Measurements from ENCODE around the gene CCNQ. TPM values are rescaled to one million over a fixed set of nuclear protein-coding genes. Genes with fewer than 3 reads are reported as not detected.

CCNQ gene
- total and polyA plus RNA-seq, 2 of the 8 experiments (the other 6 are each of a cell fraction or from before 2014, with no cell fraction given): 16.6 to 32.1 TPM

DNA sequence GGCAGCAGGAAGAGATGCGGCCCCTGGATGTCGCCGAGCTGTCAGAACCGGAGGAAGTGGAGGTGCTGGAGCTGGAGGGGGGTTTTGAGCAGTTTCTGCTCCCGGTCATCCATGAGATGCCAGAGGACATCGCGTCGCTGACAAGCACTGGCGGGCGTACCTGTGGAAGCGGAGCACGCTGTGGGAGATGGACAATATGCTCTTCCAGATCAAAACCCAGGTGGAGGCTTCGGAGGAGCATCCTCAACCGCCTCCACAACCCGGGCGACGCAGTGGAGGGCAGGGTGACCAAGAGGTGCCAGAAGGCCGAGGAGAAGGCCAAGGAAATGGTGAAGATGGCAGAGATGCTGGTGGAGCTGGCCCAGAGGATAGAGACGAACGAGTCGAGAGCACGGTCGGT, 7.6 kb upstream of the CCNQ start:
- TF ChIP-seq SAP30 (IDR thresholded peaks at IDR 0.05; ENCODE audit: insufficient read depth, insufficient replicate concordance, low read length) (no peak), CHD2 (IDR thresholded peaks at IDR 0.05; ENCODE audit: low read length) (no peak), SRF (IDR thresholded peaks at IDR 0.05; ENCODE audit: low read depth, low read length) (no peak), BACH1 (IDR thresholded peaks at IDR 0.05; ENCODE audit: low read length) (no peak), EGR1 (IDR thresholded peaks at IDR 0.05; ENCODE audit: borderline replicate concordance, low read depth, low read length) (no peak), SUZ12 (IDR thresholded peaks at IDR 0.05; ENCODE audit: low read length) (no peak), CREB1 (IDR thresholded peaks at IDR 0.05) (no peak), KDM1A (IDR thresholded peaks at IDR 0.05; ENCODE audit: borderline replicate concordance, low read length) (no peak), TAF1 (IDR thresholded peaks at IDR 0.05; ENCODE audit: low read depth, low read length) (no peak)
- H4K8ac ChIP-seq (ENCODE audit: extremely low read depth, insufficient read depth, low read length): no peak overlapping the region
- H4K91ac ChIP-seq (replicated peaks; ENCODE audit: insufficient read length, low read length): no peak overlapping the region
- no peak overlapping the region for H2BK120ac ChIP-seq (replicated peaks; ENCODE audit: low read depth, low read length)
- H2BK20ac ChIP-seq (ENCODE audit: low read length): no peak overlapping the region
- H3K23ac ChIP-seq (ENCODE audit: insufficient read length): no peak overlapping the region
- DNase-seq (ENCODE audit: low read depth in 1 of 2, low spot score in 2 of 2) (no peak), FAIRE-seq (no peak)
- no peak overlapping the region for H3K18ac ChIP-seq (ENCODE audit: extremely low read depth, low read length)
- no peak overlapping the region for H3K4me3 ChIP-seq (ENCODE audit: extremely low read depth in 1 of 4, insufficient read depth in 2 of 4, low read depth in 3 of 4, low read length in 4 of 4)
- no peaks in the 10 kb centered on the region for H4K20me1 ChIP-seq (replicated peaks in 1 of 2; ENCODE audit: control insufficient read depth in 1 of 2, insufficient read depth in 2 of 2, low read length in 2 of 2)
- H3K36me3 ChIP-seq (ENCODE audit: control insufficient read depth in 2 of 4, insufficient read depth in 4 of 4, low read length in 3 of 4): no peaks in the 10 kb centered on the region
- no peak overlapping the region for H2BK12ac ChIP-seq (ENCODE audit: low read depth, low read length)
- no peak overlapping the region for H2BK5ac ChIP-seq (ENCODE audit: low read depth, low read length)
- peaks cover 0 to 9% (median 7%) of the 10 kb centered on the region in 4 experiments; a peak in 6 of 7 replicates for H3K27me3 ChIP-seq (replicated peaks in 1 of 4; ENCODE audit: control insufficient read depth in 3 of 4, extremely low read depth in 1 of 4, insufficient read depth in 3 of 4, low read length in 3 of 4)
- POLR2A ChIA-PET (ENCODE audit: partially characterized antibody): interaction anchor here (0.8 kb wide), 1 partner anchor 9 kb away, joined by 3 read pairs; no protein-coding TSS in a partner anchor
- no peak overlapping the region for H3K4me2 ChIP-seq (ENCODE audit: insufficient read depth in 1 of 2, low read depth in 2 of 2, low read length in 2 of 2)
- H3K9ac ChIP-seq (replicated peaks in 1 of 4; ENCODE audit: extremely low read depth in 1 of 4, low read depth in 3 of 4, low read length in 3 of 4): no peak overlapping the region
- no peak overlapping the region for H2AFZ ChIP-seq (ENCODE audit: low read length)
- no peaks in the 10 kb centered on the region for H3K79me2 ChIP-seq (ENCODE audit: control insufficient read depth in 1 of 2, insufficient read depth in 2 of 2, low read length in 2 of 2)
- WGBS, 2 experiments (ENCODE audit: extremely low coverage in 1 of 2, insufficient coverage in 1 of 2, insufficient read length in 1 of 2, insufficient replicate concordance in 2 of 2, low coverage in 1 of 2, low lambda C conversion rate in 2 of 2, missing lambda C conversion rate in 1 of 2): 80% methylated on average over 12 of the region's 23 CpGs; no CpG with 5 or more reads in 1 of the 2 experiments
- no peak overlapping the region for H2AK5ac ChIP-seq (ENCODE audit: low read depth, low read length)
- no peak overlapping the region for H3K56ac ChIP-seq (replicated peaks; ENCODE audit: insufficient read length, low read depth, low read length)
- no peaks in the 10 kb centered on the region for H3K23me2 ChIP-seq (ENCODE audit: low read depth, low read length)
- CTCF ChIA-PET (ENCODE audit: partially characterized antibody): interaction anchor here (0.8 to 3.6 kb wide), 11 partner anchors 9 to 148 kb away, joined by 3 to 17 read pairs (median 3); no protein-coding TSS in a partner anchor
- H3K79me1 ChIP-seq (ENCODE audit: low read depth, low read length): no peaks in the 10 kb centered on the region
- H3K4ac ChIP-seq (replicated peaks; ENCODE audit: insufficient read length, low read depth, low read length): no peak overlapping the region
- H2BK15ac ChIP-seq (ENCODE audit: low read length): no peak overlapping the region
- no peak overlapping the region for H3K14ac ChIP-seq (ENCODE audit: insufficient read length)
- no peak overlapping the region for H3K27ac ChIP-seq (ENCODE audit: low read depth, low read length)
- no peak overlapping the region for H4K5ac ChIP-seq (ENCODE audit: insufficient read length, low read depth, low read length)
- no peaks in the 10 kb centered on the region for H3K4me1 ChIP-seq (replicated peaks in 1 of 4; ENCODE audit: control insufficient read depth in 3 of 4, insufficient read depth in 4 of 4, low read length in 3 of 4)
- no peaks in the 10 kb centered on the region for H3K9me3 ChIP-seq (ENCODE audit: insufficient read depth in 2 of 2, low read depth in 1 of 2, low read length in 1 of 2)

Data from H1 (cell line).